HFFc6 (cell line): ENCODE data around the gene PRR7. TPM values are rescaled to one million over a fixed set of nuclear protein-coding genes. Genes with fewer than 3 reads are reported as not detected.

Experiments used
- DNase-seq: peaks from one replicate; pipeline ENCODE4 v3.0.0-alpha.2; 2018
- H3K27ac Mint-ChIP-seq: 2 replicates; pipeline ENCODE4 v1.8.0; 2020; ENCODE audit warnings: mild to moderate bottlenecking, mixed read lengths
- H3K27me3 Mint-ChIP-seq: 2 replicates; pipeline ENCODE4 v1.8.0; 2021; ENCODE audit warnings: mild to moderate bottlenecking, moderate library complexity, mixed read lengths; ENCODE audit not compliant: insufficient read depth
- H3K36me3 Mint-ChIP-seq: 2 replicates; pipeline ENCODE4 v1.8.0; 2021; ENCODE audit warnings: low read depth, mixed read lengths
- H3K4me1 Mint-ChIP-seq: 2 replicates; pipeline ENCODE4 v1.8.0; 2020; ENCODE audit warnings: low read depth, mixed read lengths
- H3K4me3 Mint-ChIP-seq: 2 replicates; pipeline ENCODE4 v1.8.0; 2020; ENCODE audit warnings: mild to moderate bottlenecking, moderate library complexity, mixed read lengths
- H3K9me3 Mint-ChIP-seq: 2 replicates; pipeline ENCODE4 v1.8.0; 2020; ENCODE audit warnings: mild to moderate bottlenecking, mixed read lengths
- CTCF ChIP-seq: fragments of 200-600 bp; sonication (generic); IDR thresholded peaks from 2 replicates; pipeline ENCODE4 v1.5.0; 2021; ENCODE audit warnings: antibody characterized with exemption, mild to moderate bottlenecking
- total RNA-seq, 6 experiments: library from RNA; stranded (reverse); fragmentation: NEBNext Ultra II Directional; extraction: Animal tissue kit (Norgen Biotek cat#: 25700); gene quantifications; 2 replicates in 1 of 6; 3 replicates in 5 of 6; pipeline ENCODE4 v1.2.3, GENCODE V29; 2021

The PRR7 gene
- total RNA-seq, 6 experiments from 2014 or later: 8.9 to 16.9 (median 10.4) TPM

- Mint-ChIP-seq H3K27me3 (peaks cover 5% of the 10 kb centered on the region), H3K4me1 (peaks cover 32% of the 10 kb centered on the region), H3K36me3 (no peaks in the 10 kb centered on the region), H3K4me3 (no peak overlapping the region), H3K9me3 (no peaks in the 10 kb centered on the region), H3K27ac (no peak overlapping the region)
- no peak for DNase-seq
- no peak for TF ChIP-seq CTCF
Observed at GRCh38 chr5:177501874-177502678, 55.5 kb downstream of the PRR7 start.

GRCh38 chr5:177502886-177503285, 56.3 kb downstream of the PRR7 start:
- Mint-ChIP-seq H3K27me3 (peaks cover 2% of the 10 kb centered on the region), H3K4me3 (no peak overlapping the region), H3K27ac (no peak overlapping the region), H3K9me3 (no peaks in the 10 kb centered on the region), H3K4me1 (peaks cover 28% of the 10 kb centered on the region), H3K36me3 (no peaks in the 10 kb centered on the region)
- no peak for DNase-seq
- no peak for TF ChIP-seq CTCF

GRCh38 chr5:177503351-177504085, 56.9 kb downstream of the PRR7 start:
- H3K9me3 Mint-ChIP-seq: no peaks in the 10 kb centered on the region
- H3K4me1 Mint-ChIP-seq: peaks cover 22% of the 10 kb centered on the region
- H3K36me3 Mint-ChIP-seq: no peaks in the 10 kb centered on the region
- peaks cover 2% of the 10 kb centered on the region for H3K27me3 Mint-ChIP-seq
- DNase-seq: no peak
- no peak overlapping the region for H3K27ac Mint-ChIP-seq
- H3K4me3 Mint-ChIP-seq: no peak overlapping the region
- TF ChIP-seq CTCF: no peak

GRCh38 chr5:177504086-177505056, 57.8 kb downstream of the PRR7 start:
- Mint-ChIP-seq H3K27me3 (peaks cover 2% of the 10 kb centered on the region), H3K4me3 (no peak overlapping the region), H3K27ac (no peak overlapping the region), H3K9me3 (no peaks in the 10 kb centered on the region), H3K36me3 (no peaks in the 10 kb centered on the region), H3K4me1 (peaks cover 17% of the 10 kb centered on the region)
- no peak for DNase-seq
- no peak for TF ChIP-seq CTCF

GRCh38 chr5:177505075-177505474, 58.5 kb downstream of the PRR7 start:
- TF ChIP-seq CTCF: no peak
- Mint-ChIP-seq H3K4me3 (no peak overlapping the region), H3K9me3 (no peaks in the 10 kb centered on the region), H3K36me3 (no peaks in the 10 kb centered on the region), H3K27me3 (peaks cover 2% of the 10 kb centered on the region), H3K4me1 (peaks cover 10% of the 10 kb centered on the region), H3K27ac (no peak overlapping the region)
- no peak for DNase-seq
